SKM-1 (cell line): ENCODE results near the gene HILPDA.

ENCODE experiments used
- DNase-seq: peaks from one replicate; lab custom pipeline; 2025; ENCODE audit not compliant: unreplicated experiment; lab: John Stamatoyannopoulos, UW

Gene HILPDA

GRCh38 chr7:128455543-128456254, at the start of gene HILPDA:
Gene HILPDA, plus strand, starts transcription at chr7:128455878. Its CDS starts 1,391 bp downstream, at chr7:128457269.
- peak; percentile 85 for DNase-seq

GRCh38 chr7:128406314-128407232, 49.1 kb upstream of the HILPDA start:
- no peak for DNase-seq

GRCh38 chr7:128407233-128407589, 48.5 kb upstream of the HILPDA start:
- no peak for DNase-seq

GRCh38 chr7:128407751-128408708, 47.6 kb upstream of the HILPDA start:
- peak; percentile 21 for DNase-seq

- no peak for DNase-seq
Measured at GRCh38 chr7:128408709-128409595, 46.7 kb upstream of the HILPDA start.

- peak; percentile 82 for DNase-seq
Measured at GRCh38 chr7:128409596-128410450, 45.9 kb upstream of the HILPDA start, which contains the start of gene IMPDH1. Gene IMPDH1, minus strand, starts transcription at chr7:128409982. Its CDS starts 81 bp downstream, at chr7:128409901.

- no peak for DNase-seq
Measured at GRCh38 chr7:128410451-128410753, 45.3 kb upstream of the HILPDA start.

GRCh38 chr7:128415217-128415785, 40.4 kb upstream of the HILPDA start:
- no peak for DNase-seq

GRCh38 chr7:128417071-128417470, 38.6 kb upstream of the HILPDA start:
- DNase-seq, result no peak

- no peak for DNase-seq
Measured at GRCh38 chr7:128419257-128419656, 36.4 kb upstream of the HILPDA start.

- no peak for DNase-seq
Measured at GRCh38 chr7:128420773-128421172, 34.9 kb upstream of the HILPDA start.

GRCh38 chr7:128421384-128421783, 34.3 kb upstream of the HILPDA start:
- no peak for DNase-seq

- no peak for DNase-seq
Measured at GRCh38 chr7:128422037-128422436, 33.6 kb upstream of the HILPDA start.

GRCh38 chr7:128422842-128423241, 32.8 kb upstream of the HILPDA start:
- DNase-seq, result peak; percentile 76

- DNase-seq, result no peak
Measured at GRCh38 chr7:128424686-128425275, 30.9 kb upstream of the HILPDA start.

- DNase-seq, result peak; percentile 54
Measured at GRCh38 chr7:128425850-128426249, 29.8 kb upstream of the HILPDA start.

GRCh38 chr7:128427289-128427891, 28.3 kb upstream of the HILPDA start:
- peak; percentile 61 for DNase-seq

- DNase-seq, result no peak
Measured at GRCh38 chr7:128430207-128430606, 25.5 kb upstream of the HILPDA start.
